Measurements from ENCODE around the gene TGFBR3. TPM values are rescaled to one million over a fixed set of nuclear protein-coding genes. Genes with fewer than 3 reads are reported as not detected.
A peak's percentile ranks its signal among the peaks of the same experiment; 100 is the strongest.

The TGFBR3 gene
- total RNA-seq, 1 experiment from 2014 or later = 2.4 TPM

GRCh38 chr1:91811363-91812025 lies 74.5 kb downstream of the TGFBR3 start:
- Histone ChIP-seq H2BK15ac (ENCODE audit: low read depth, low read length) (no peak overlapping the region), H3K79me1 (ENCODE audit: insufficient read depth, low read depth, low read length, poor library complexity, severe bottlenecking) (no peaks in the 10 kb centered on the region), H3K18ac (ENCODE audit: insufficient read length, low read depth, low read length) (no peak overlapping the region), H3K27me3 (ENCODE audit: insufficient read depth, low read length) (no peaks in the 10 kb centered on the region), H4K8ac (replicated peaks; ENCODE audit: insufficient read length, low read depth, low read length) (no peak overlapping the region), H3K27ac (ENCODE audit: insufficient read length, low read depth, low read length) (no peak overlapping the region), H4K20me1 (ENCODE audit: control insufficient read depth, insufficient read depth, insufficient read length) (no peaks in the 10 kb centered on the region), H2BK12ac (ENCODE audit: insufficient read length, low read depth, low read length) (no peak overlapping the region), H4K91ac (ENCODE audit: insufficient read length, low read depth, low read length) (no peak overlapping the region), H3K23ac (ENCODE audit: insufficient read length, low read depth, low read length) (no peak overlapping the region), H3K9me3 (ENCODE audit: control insufficient read depth, low read depth, low read length) (no peaks in the 10 kb centered on the region), H3T11ph (ENCODE audit: low read length) (no peak overlapping the region), H3K14ac (ENCODE audit: insufficient read depth, low read length) (no peak overlapping the region), H3K56ac (ENCODE audit: insufficient read length, low read depth, low read length) (no peak overlapping the region), H4K5ac (ENCODE audit: insufficient read length, low read depth, low read length) (no peak overlapping the region), H2BK120ac (ENCODE audit: low read depth, low read length, poor library complexity, severe bottlenecking) (no peak overlapping the region), H2BK5ac (ENCODE audit: insufficient read length, low read length) (no peak overlapping the region), H3K79me2 (ENCODE audit: insufficient read depth, low read length) (no peaks in the 10 kb centered on the region), H3K23me2 (ENCODE audit: insufficient read length, low read depth, low read length, poor library complexity, severe bottlenecking) (no peaks in the 10 kb centered on the region), H3K9ac (ENCODE audit: extremely low read depth, insufficient read length, low read length) (no peak overlapping the region), H3K4ac (ENCODE audit: low read depth, low read length) (no peak overlapping the region), H2AK5ac (ENCODE audit: insufficient read length, low read length) (no peak overlapping the region), H2BK20ac (ENCODE audit: low read depth, low read length, poor library complexity, severe bottlenecking) (no peak overlapping the region), H2AFZ (ENCODE audit: low read length) (no peak overlapping the region), H3K4me1 (ENCODE audit: insufficient read depth, low read length) (peaks cover 2% of the 10 kb centered on the region), H3K4me2 (ENCODE audit: insufficient read depth, insufficient read length, low read length) (no peak overlapping the region)
- peaks cover 17 to 22% of the 10 kb centered on the region in 2 experiments for H3K4me1 Mint-ChIP-seq
- TF ChIP-seq, protein P1, sequence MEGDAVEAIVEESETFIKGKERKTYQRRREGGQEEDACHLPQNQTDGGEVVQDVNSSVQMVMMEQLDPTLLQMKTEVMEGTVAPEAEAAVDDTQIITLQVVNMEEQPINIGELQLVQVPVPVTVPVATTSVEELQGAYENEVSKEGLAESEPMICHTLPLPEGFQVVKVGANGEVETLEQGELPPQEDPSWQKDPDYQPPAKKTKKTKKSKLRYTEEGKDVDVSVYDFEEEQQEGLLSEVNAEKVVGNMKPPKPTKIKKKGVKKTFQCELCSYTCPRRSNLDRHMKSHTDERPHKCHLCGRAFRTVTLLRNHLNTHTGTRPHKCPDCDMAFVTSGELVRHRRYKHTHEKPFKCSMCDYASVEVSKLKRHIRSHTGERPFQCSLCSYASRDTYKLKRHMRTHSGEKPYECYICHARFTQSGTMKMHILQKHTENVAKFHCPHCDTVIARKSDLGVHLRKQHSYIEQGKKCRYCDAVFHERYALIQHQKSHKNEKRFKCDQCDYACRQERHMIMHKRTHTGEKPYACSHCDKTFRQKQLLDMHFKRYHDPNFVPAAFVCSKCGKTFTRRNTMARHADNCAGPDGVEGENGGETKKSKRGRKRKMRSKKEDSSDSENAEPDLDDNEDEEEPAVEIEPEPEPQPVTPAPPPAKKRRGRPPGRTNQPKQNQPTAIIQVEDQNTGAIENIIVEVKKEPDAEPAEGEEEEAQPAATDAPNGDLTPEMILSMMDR (conservative IDR thresholded peaks at IDR 0.05) = no peak
- no peak for DNase-seq
- no peaks in the 10 kb centered on the region for H3K36me3 Mint-ChIP-seq (ENCODE audit: insufficient read depth in 1 of 3, low read depth in 3 of 3)
- no peaks in the 10 kb centered on the region; a peak in 1 of 5 replicates for H3K9me3 Mint-ChIP-seq
- H3K27me3 Mint-ChIP-seq (ENCODE audit: low read depth) = no peaks in the 10 kb centered on the region
- WGBS (ENCODE audit: extremely low coverage, insufficient read length, low lambda C conversion rate) = no CpG with 5 or more reads among the region's 3 CpGs
- peak overlapping the region in 2 of 3 experiments; percentile 8 to 56; a peak in 4 of 7 replicates for H3K27ac Mint-ChIP-seq
- no peak overlapping the region for H3K4me3 Mint-ChIP-seq
